Activated CD8-positive, alpha-beta memory T cell treated with anti-CD3 and anti-CD28 coated beads, Interleukin-2, amount 50 U/mL, for 24 hours (primary cell): ENCODE measurements around the gene C1QTNF1.

Experiments used
- DNase-seq: peaks from one replicate; pipeline ENCODE4 v3.0.0-alpha.2; 2020; ENCODE audit errors: extremely low read depth

The C1QTNF1 gene

GRCh38 chr17:79039886-79040285 is 15.9 kb downstream of the C1QTNF1 start:
- DNase-seq: no peak

GRCh38 chr17:79041041-79041570 is 17.1 kb downstream of the C1QTNF1 start:
- DNase-seq: no peak

- no peak for DNase-seq
These were observed 17.9 kb downstream of the C1QTNF1 start for GRCh38 chr17:79041723-79042420.

- peak; percentile 33 for DNase-seq
These were observed 18.6 kb downstream of the C1QTNF1 start for GRCh38 chr17:79042421-79043190.

GRCh38 chr17:79043191-79043930 is 19.4 kb downstream of the C1QTNF1 start:
- no peak for DNase-seq

- DNase-seq: no peak
These were observed 20.0 kb downstream of the C1QTNF1 start for GRCh38 chr17:79043931-79044320.

- DNase-seq: no peak
These were observed 20.5 kb downstream of the C1QTNF1 start for GRCh38 chr17:79044462-79044861.

- no peak for DNase-seq
These were observed 21.2 kb downstream of the C1QTNF1 start for GRCh38 chr17:79045001-79045729.

- DNase-seq: no peak
These were observed 21.9 kb downstream of the C1QTNF1 start for GRCh38 chr17:79045842-79046196.

GRCh38 chr17:79046197-79046915 is 22.4 kb downstream of the C1QTNF1 start:
- DNase-seq: no peak

GRCh38 chr17:79046916-79047280 is 22.9 kb downstream of the C1QTNF1 start:
- no peak for DNase-seq

- no peak for DNase-seq
These were observed 23.4 kb downstream of the C1QTNF1 start for GRCh38 chr17:79047291-79047920.

GRCh38 chr17:79047923-79048825 is 24.2 kb downstream of the C1QTNF1 start:
- DNase-seq: no peak

GRCh38 chr17:79048826-79049755 is 25.1 kb downstream of the C1QTNF1 start:
- no peak for DNase-seq

GRCh38 chr17:79049821-79050220 is 25.9 kb downstream of the C1QTNF1 start:
- DNase-seq: no peak

GRCh38 chr17:79050551-79050950 is 26.6 kb downstream of the C1QTNF1 start:
- no peak for DNase-seq

- no peak for DNase-seq
These were observed 27.3 kb downstream of the C1QTNF1 start for GRCh38 chr17:79051306-79051705.

- DNase-seq: no peak
These were observed 28.2 kb downstream of the C1QTNF1 start for GRCh38 chr17:79052131-79052530.
